A549 (cell line): ENCODE results near the gene RAB1B. TPM values are rescaled to one million over a fixed set of nuclear protein-coding genes. Genes with fewer than 3 reads are reported as not detected.

Source experiments
- ATAC-seq, 2 experiments: fragments of 200-7000 bp in 1 of 2; fragments of >200 bp in 1 of 2; cut with Nextera tagmentation in 1 of 2; cut with Tn5 transposase in 1 of 2; 3 replicates each; pipeline versions ENCODE4 v1.8.0 to v1.9.1; 2018 to 2020; ENCODE audit warnings: mild to moderate bottlenecking in 1 of 2, moderate library complexity in 1 of 2
- CTCF ChIA-PET: fragments of 300-600 bp; sonication (Branson Sonifier 250); formaldehyde crosslinking; extraction: SDS; loops from one replicate; lab custom pipeline; 2021; ENCODE audit warnings: antibody characterized with exemption, inconsistent platforms; lab: Yijun Ruan, JAX
- POLR2A ChIA-PET: fragments of 350-600 bp; formaldehyde crosslinking; extraction: SDS; loops from one replicate; lab custom pipeline; 2021; ENCODE audit warnings: antibody characterized with exemption, inconsistent platforms; lab: Yijun Ruan, JAX
- DNase-seq, 2 experiments: peaks; one replicate each; pipeline versions ENCODE4 v3.0.0 to v3.0.0-alpha.2; 2011 to 2016; ENCODE audit warnings: low read depth in 1 of 2, low spot score in 1 of 2
- FAIRE-seq: peaks from 2 replicates; lab custom pipeline; 2011; peaks lifted over from hg19 to GRCh38; lab: Jason Lieb, UNC
- H3K27ac ChIP-seq, 2 experiments: fragments of >200 bp; sonication (Bioruptor Twin); formaldehyde crosslinking; 3 replicates each; pipeline ENCODE4 v1.5.1; 2016 to 2017
- H3K4me1 ChIP-seq: fragments of >200 bp; sonication (Bioruptor Twin); formaldehyde crosslinking; 3 replicates; pipeline ENCODE4 v1.6.1; 2016
- H3K4me2 ChIP-seq: fragments of >200 bp; sonication (Bioruptor Twin); formaldehyde crosslinking; 3 replicates; pipeline ENCODE4 v1.6.1; 2016
- H3K4me3 ChIP-seq: fragments of >200 bp; sonication (Bioruptor Twin); formaldehyde crosslinking; 3 replicates; pipeline ENCODE4 v1.5.1; 2016
- H3K9me3 ChIP-seq: fragments of >200 bp; sonication (Bioruptor Twin); formaldehyde crosslinking; 3 replicates; pipeline ENCODE4 v1.6.1; 2016
- BCL3 ChIP-seq: fragments of >200 bp; sonication (Bioruptor Twin); formaldehyde crosslinking; IDR thresholded peaks from 3 replicates; pipeline ENCODE4 v1.6.1; 2016
- CBX2 ChIP-seq: fragments of 200-600 bp; sonication (generic); IDR thresholded peaks from 2 replicates; pipeline ENCODE4 v1.6.1; 2016; ENCODE audit warnings: low read depth, mild to moderate bottlenecking, borderline replicate concordance
- CBX8 ChIP-seq: fragments of 200-600 bp; sonication (generic); IDR thresholded peaks from 2 replicates; pipeline ENCODE4 v1.6.1; 2016
- CHD2 ChIP-seq: fragments of 150-350 bp; IDR thresholded peaks from 2 replicates; pipeline ENCODE4 v1.6.1; 2014; ENCODE audit warnings: low read length; ENCODE audit not compliant: partially characterized antibody
- E2F6 ChIP-seq: IDR thresholded peaks from 2 replicates; pipeline ENCODE4 v1.6.1; 2012; ENCODE audit warnings: low read depth, borderline replicate concordance
- EHF ChIP-seq: fragments of 250-450 bp; sonication (Bioruptor Pico); IDR thresholded peaks from 2 replicates; pipeline ENCODE4 v1.5.0; 2020; ENCODE audit warnings: mild to moderate bottlenecking
- EHMT2 ChIP-seq: fragments of 200-600 bp; sonication (generic); IDR thresholded peaks from 2 replicates; pipeline ENCODE4 v1.6.1; 2016; ENCODE audit warnings: antibody characterized with exemption, low read depth, mild to moderate bottlenecking, moderate library complexity
- EP300 ChIP-seq, 2 experiments: fragments of >200 bp; sonication (Bioruptor Twin); formaldehyde crosslinking; IDR thresholded peaks; 2 replicates in 1 of 2; 3 replicates in 1 of 2; pipeline ENCODE4 v1.6.1; 2016 to 2017
- ESRRA ChIP-seq: fragments of 150-350 bp; IDR thresholded peaks from 2 replicates; pipeline ENCODE4 v1.6.1; 2014; ENCODE audit warnings: mild to moderate bottlenecking, low read length, borderline replicate concordance
- FOSB ChIP-seq: fragments of 250-450 bp; sonication (Bioruptor Pico); IDR thresholded peaks from 2 replicates; pipeline ENCODE4 v1.5.0; 2020; ENCODE audit warnings: mild to moderate bottlenecking, moderate library complexity
- FOSL2 ChIP-seq, 2 experiments: fragments of 450-650 bp in 1 of 2; fragments of >200 bp in 1 of 2; sonication (Bioruptor Twin) in 1 of 2; formaldehyde crosslinking; IDR thresholded peaks; 2 replicates each; pipeline versions ENCODE4 v1.5.0 to v1.6.1; 2016 to 2020; ENCODE audit warnings: mild to moderate bottlenecking in 1 of 2, moderate library complexity in 1 of 2
- GATA3 ChIP-seq: IDR thresholded peaks from 2 replicates; pipeline ENCODE4 v1.6.1; 2012; ENCODE audit warnings: borderline replicate concordance
- HDAC2 ChIP-seq: fragments of 200-600 bp; sonication (generic); IDR thresholded peaks from 2 replicates; pipeline ENCODE4 v1.6.1; 2016
- HMGXB4 ChIP-seq: fragments of 250-450 bp; sonication (Bioruptor Pico); IDR thresholded peaks from 2 replicates; pipeline ENCODE4 v1.5.0; 2021; ENCODE audit warnings: mild to moderate bottlenecking, moderate library complexity, borderline replicate concordance
- HOXA7 ChIP-seq: fragments of 250-450 bp; sonication (Bioruptor Pico); IDR thresholded peaks from 2 replicates; pipeline ENCODE4 v1.5.0; 2020; ENCODE audit warnings: mild to moderate bottlenecking, moderate library complexity
- JUN ChIP-seq, 2 experiments: fragments of >200 bp; sonication (Bioruptor Twin); formaldehyde crosslinking; IDR thresholded peaks; 2 replicates in 1 of 2; 3 replicates in 1 of 2; pipeline ENCODE4 v1.6.1; 2016 to 2017
- JUNB ChIP-seq: fragments of >200 bp; sonication (Bioruptor Twin); formaldehyde crosslinking; IDR thresholded peaks from 2 replicates; pipeline ENCODE4 v1.6.1; 2016
- KDM1A ChIP-seq: fragments of 200-600 bp; sonication (generic); IDR thresholded peaks from 2 replicates; pipeline ENCODE4 v1.6.1; 2016; ENCODE audit warnings: low read depth, mild to moderate bottlenecking
- MYC ChIP-seq: IDR thresholded peaks from 2 replicates; pipeline ENCODE4 v1.6.1; 2012; ENCODE audit warnings: mild to moderate bottlenecking, inconsistent platforms, low read length, improper control_type of control experiment, borderline replicate concordance
- NPAS2 ChIP-seq: fragments of 250-450 bp; sonication (Bioruptor Pico); IDR thresholded peaks from 2 replicates; pipeline ENCODE4 v1.8.0; 2022; ENCODE audit warnings: mild to moderate bottlenecking, moderate library complexity, borderline replicate concordance
- NR3C1 ChIP-seq: fragments of >200 bp; sonication (Bioruptor Twin); formaldehyde crosslinking; IDR thresholded peaks from 3 replicates; pipeline ENCODE4 v1.6.1; 2017
- PHF8 ChIP-seq: fragments of 200-600 bp; sonication (generic); IDR thresholded peaks from 2 replicates; pipeline ENCODE4 v1.6.1; 2016; ENCODE audit warnings: low read depth, mild to moderate bottlenecking, antibody characterized with exemption, moderate library complexity, borderline replicate concordance
- POLR2AphosphoS2 ChIP-seq: conservative IDR thresholded peaks from 2 replicates; pipeline ENCODE4 v1.6.1; 2012; ENCODE audit warnings: low read length, improper control_type of control experiment, inconsistent platforms
- RAD21 ChIP-seq, 2 experiments: fragments of >200 bp in 1 of 2; sonication (Bioruptor Twin) in 1 of 2; formaldehyde crosslinking in 1 of 2; IDR thresholded peaks in 1 of 2; conservative IDR thresholded peaks in 1 of 2; 2 replicates in 1 of 2; 3 replicates in 1 of 2; pipeline ENCODE4 v1.6.1; 2012 to 2018; ENCODE audit warnings: inconsistent platforms in 1 of 2
- RCOR1 ChIP-seq: fragments of 150-350 bp; IDR thresholded peaks from 2 replicates; pipeline ENCODE4 v1.6.1; 2014; ENCODE audit warnings: antibody characterized with exemption, low read length, low read depth
- RFX5 ChIP-seq: fragments of 450-650 bp; IDR thresholded peaks from 2 replicates; pipeline ENCODE4 v1.7.1; 2014; ENCODE audit warnings: antibody characterized with exemption, mild to moderate bottlenecking, moderate library complexity
- RNF2 ChIP-seq: fragments of 200-600 bp; sonication (generic); IDR thresholded peaks from 2 replicates; pipeline ENCODE4 v1.6.1; 2016; ENCODE audit warnings: low read depth, mild to moderate bottlenecking, antibody characterized with exemption, moderate library complexity, borderline replicate concordance
- SMC3 ChIP-seq: fragments of >200 bp; sonication (Bioruptor Twin); formaldehyde crosslinking; IDR thresholded peaks from 3 replicates; pipeline ENCODE4 v1.6.1; 2018; ENCODE audit warnings: inconsistent platforms
- SREBF2 ChIP-seq: fragments of 450-650 bp; IDR thresholded peaks from 2 replicates; pipeline ENCODE4 v1.6.1; 2014; ENCODE audit warnings: mild to moderate bottlenecking, moderate library complexity
- TFCP2L1 ChIP-seq: fragments of 250-450 bp; sonication (Bioruptor Pico); IDR thresholded peaks from 2 replicates; pipeline ENCODE4 v1.5.0; 2021; ENCODE audit warnings: mild to moderate bottlenecking
- ZC3H11A ChIP-seq: fragments of 450-650 bp; IDR thresholded peaks from 2 replicates; pipeline ENCODE4 v1.6.1; 2014; ENCODE audit warnings: antibody characterized with exemption, mild to moderate bottlenecking
- ZNF302 ChIP-seq: fragments of 250-450 bp; sonication (Bioruptor Pico); IDR thresholded peaks from 2 replicates; pipeline ENCODE4 v1.9.0; 2021; ENCODE audit warnings: inconsistent platforms, mild to moderate bottlenecking, moderate library complexity
- WGBS: methylation state at CpG from one replicate; pipeline ENCODE4 v1.1.6; 2017; ENCODE audit errors: missing lambda C conversion rate; 5-methylcytosine and 5-hydroxymethylcytosine counted together
- polyA plus RNA-seq, 4 experiments: library from polyadenylated mRNA; depleted of rRNA in 3 of 4; stranded (reverse); fragments of >200 nt; fragmentation: RNase III in 1 of 4; extraction: RNeasy Plus Mini Kit Qiagen cat#74134 plus additional on column Dnase treatment in 1 of 4; gene quantifications; 2 replicates in 3 of 4; 3 replicates in 1 of 4; pipeline ENCODE4 v1.2.3, GENCODE V29; 2011 to 2017
- TF ChIP-seq, protein P1 (sequence below): fragments of 200-600 bp; sonication (generic); IDR thresholded peaks from 2 replicates; pipeline ENCODE4 v1.6.1; 2016; ENCODE audit warnings: antibody characterized with exemption, mild to moderate bottlenecking, moderate library complexity

The RAB1B gene
- polyA plus RNA-seq, 2 of the 4 experiments (the other 2 are of a cell fraction), result 87.8 to 147 TPM

DNA sequence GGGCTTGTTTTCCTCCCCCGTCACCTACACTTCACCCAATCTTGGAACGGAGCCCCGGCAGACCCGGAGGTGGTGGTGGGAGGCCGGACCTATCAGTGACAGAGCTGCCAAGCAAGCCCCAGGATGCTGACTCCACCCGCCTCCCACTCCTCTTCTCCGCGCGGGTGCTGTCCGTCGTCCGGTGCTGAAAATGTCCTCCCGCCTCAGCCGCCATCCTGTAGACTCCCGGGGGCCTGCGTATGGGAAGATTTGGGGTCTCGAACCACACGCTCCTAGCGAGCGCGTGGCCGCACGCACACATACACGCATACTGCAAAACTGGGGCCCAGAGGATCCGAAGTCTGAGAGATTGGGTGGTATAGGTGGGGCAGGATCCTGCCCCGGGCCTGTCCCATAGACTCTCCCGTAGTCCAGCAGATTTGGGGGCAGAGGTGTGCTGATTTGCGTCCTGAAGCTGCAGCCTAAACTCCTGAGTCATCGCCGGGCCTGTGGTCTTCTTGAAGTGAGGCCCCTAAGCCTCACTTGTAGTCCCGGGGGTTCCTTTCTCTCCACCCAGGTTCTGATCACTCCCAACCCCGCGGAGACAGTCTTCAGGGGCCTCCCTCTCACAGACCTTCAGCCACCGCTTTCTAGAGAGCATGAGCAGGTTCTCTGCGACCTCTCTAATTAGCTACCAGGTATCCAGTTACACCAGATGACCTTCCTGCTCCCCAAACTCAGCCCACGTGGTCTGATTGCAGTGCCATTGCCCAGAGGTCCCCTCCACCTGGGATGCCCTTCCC is 21.3 kb downstream of the RAB1B start:
- 19% methylated on average over 33 of the region's 36 CpGs for WGBS
- DNase-seq (peak in 1 of 2 experiments; percentile 60), ATAC-seq (peak; percentile 41 to 58), FAIRE-seq (no peak)
- Histone ChIP-seq H3K4me3 (peak overlapping the region; percentile 86), H3K4me1 (peaks cover 20% of the 10 kb centered on the region), H3K9me3 (no peaks in the 10 kb centered on the region), H3K4me2 (peak overlapping the region; percentile 91), H3K27ac (peak overlapping the region; percentile 79 to 88)
- POLR2A ChIA-PET, result interaction anchor here (0.5 to 1.5 kb wide), 8 partner anchors 9 to 236 kb away, joined by 3 to 10 read pairs (median 4); partner anchors contain the start of genes BRMS1, NPAS4 and RIN1
- CTCF ChIA-PET, result interaction anchor here (0.6 to 8.3 kb wide), 10 partner anchors 8 to 140 kb away, joined by 3 to 63 read pairs (median 4); partner anchors contain the start of gene RIN1
- TF ChIP-seq RFX5 (no peak), E2F6 (peak; percentile 28; the same call in 1 of the 2 replicates), ZC3H11A (no peak), NPAS2 (CRISPR knock-in tag) (no peak), ESRRA (no peak), RAD21 (conservative IDR thresholded peaks at IDR 0.05 in 1 of 2, IDR thresholded peaks at IDR 0.05 in 1 of 2) (no peak), CBX8 (no peak), HOXA7 (no peak), CBX2 (no peak), FOSL2 (IDR thresholded peaks at IDR 0.05) (no peak), FOSL2 (CRISPR knock-in tag; IDR thresholded peaks at IDR 0.05) (no peak), JUNB (no peak), JUN (IDR thresholded peaks at IDR 0.05) (0 out of 5 replicates have a peak, but pooled peaks of 1 of the 2 experiments have one; percentile 7), HMGXB4 (CRISPR knock-in tag) (no peak), EHMT2 (peak; percentile 91), PHF8 (no peak; the same call in 1 of the 2 replicates), CHD2 (no peak), ZNF302 (no peak), EHF (CRISPR knock-in tag) (no peak), BCL3 (no peak), TFCP2L1 (CRISPR knock-in tag) (0 out of 2 replicates have a peak, but pooled peaks have one; percentile 31), GATA3 (0 out of 2 replicates have a peak, but pooled peaks have one; percentile 5), KDM1A (0 out of 2 replicates have a peak, but pooled peaks have one; percentile 44), RCOR1 (no peak), NR3C1 (no peak), RNF2 (no peak), POLR2AphosphoS2 (no peak), SREBF2 (no peak), SMC3 (no peak), EP300 (IDR thresholded peaks at IDR 0.05) (no peak), MYC (no peak), FOSB (CRISPR knock-in tag) (no peak), HDAC2 (no peak)
- TF ChIP-seq, protein P1, sequence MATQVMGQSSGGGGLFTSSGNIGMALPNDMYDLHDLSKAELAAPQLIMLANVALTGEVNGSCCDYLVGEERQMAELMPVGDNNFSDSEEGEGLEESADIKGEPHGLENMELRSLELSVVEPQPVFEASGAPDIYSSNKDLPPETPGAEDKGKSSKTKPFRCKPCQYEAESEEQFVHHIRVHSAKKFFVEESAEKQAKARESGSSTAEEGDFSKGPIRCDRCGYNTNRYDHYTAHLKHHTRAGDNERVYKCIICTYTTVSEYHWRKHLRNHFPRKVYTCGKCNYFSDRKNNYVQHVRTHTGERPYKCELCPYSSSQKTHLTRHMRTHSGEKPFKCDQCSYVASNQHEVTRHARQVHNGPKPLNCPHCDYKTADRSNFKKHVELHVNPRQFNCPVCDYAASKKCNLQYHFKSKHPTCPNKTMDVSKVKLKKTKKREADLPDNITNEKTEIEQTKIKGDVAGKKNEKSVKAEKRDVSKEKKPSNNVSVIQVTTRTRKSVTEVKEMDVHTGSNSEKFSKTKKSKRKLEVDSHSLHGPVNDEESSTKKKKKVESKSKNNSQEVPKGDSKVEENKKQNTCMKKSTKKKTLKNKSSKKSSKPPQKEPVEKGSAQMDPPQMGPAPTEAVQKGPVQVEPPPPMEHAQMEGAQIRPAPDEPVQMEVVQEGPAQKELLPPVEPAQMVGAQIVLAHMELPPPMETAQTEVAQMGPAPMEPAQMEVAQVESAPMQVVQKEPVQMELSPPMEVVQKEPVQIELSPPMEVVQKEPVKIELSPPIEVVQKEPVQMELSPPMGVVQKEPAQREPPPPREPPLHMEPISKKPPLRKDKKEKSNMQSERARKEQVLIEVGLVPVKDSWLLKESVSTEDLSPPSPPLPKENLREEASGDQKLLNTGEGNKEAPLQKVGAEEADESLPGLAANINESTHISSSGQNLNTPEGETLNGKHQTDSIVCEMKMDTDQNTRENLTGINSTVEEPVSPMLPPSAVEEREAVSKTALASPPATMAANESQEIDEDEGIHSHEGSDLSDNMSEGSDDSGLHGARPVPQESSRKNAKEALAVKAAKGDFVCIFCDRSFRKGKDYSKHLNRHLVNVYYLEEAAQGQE, result peak; percentile 98
